Thyroid gland (tissue), 4 donors: Measurements from ENCODE around the gene SSH3.

Source experiments
- POLR2A ChIP-seq, 2 donors: fragments of 450-650 bp; IDR thresholded peaks; one replicate each; pipeline ENCODE4 v1.6.1; 2017; ENCODE audit warnings: antibody characterized with exemption in 2 of 2, mild to moderate bottlenecking in 2 of 2, moderate library complexity in 1 of 2
- TF ChIP-seq, protein P1 (sequence below), 6 experiments: fragments of 200-600 bp in 3 of 6; fragments of 450-650 bp in 3 of 6; sonication (generic) in 3 of 6; IDR thresholded peaks; one replicate each; pipeline ENCODE4 v1.5.1; 2016 to 2019; ENCODE audit warnings: antibody characterized with exemption in 6 of 6, mild to moderate bottlenecking in 2 of 6, inconsistent platforms in 1 of 6, moderate library complexity in 1 of 6

DNA sequence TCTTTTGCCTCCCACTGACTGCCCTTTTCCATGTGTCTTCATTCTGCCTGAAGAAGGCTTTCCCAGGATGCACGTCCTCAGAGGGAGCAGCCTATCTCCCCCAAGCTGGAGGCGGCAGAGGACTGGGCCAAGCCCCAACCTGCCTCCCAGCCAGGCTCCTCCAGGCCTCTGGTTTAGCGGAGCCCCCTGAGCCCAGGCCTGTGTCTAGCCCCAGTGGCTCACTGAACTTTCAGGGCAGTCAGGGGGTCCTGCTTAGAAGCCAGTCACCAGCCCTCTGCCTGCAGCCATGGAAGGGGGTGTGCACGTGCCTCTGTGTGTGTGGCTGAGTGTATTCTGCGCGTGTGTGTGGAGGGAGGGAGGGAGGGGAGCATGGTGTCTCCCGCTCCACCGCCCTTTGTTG, 47.5 kb upstream of the SSH3 start:
- TF ChIP-seq, protein P1, sequence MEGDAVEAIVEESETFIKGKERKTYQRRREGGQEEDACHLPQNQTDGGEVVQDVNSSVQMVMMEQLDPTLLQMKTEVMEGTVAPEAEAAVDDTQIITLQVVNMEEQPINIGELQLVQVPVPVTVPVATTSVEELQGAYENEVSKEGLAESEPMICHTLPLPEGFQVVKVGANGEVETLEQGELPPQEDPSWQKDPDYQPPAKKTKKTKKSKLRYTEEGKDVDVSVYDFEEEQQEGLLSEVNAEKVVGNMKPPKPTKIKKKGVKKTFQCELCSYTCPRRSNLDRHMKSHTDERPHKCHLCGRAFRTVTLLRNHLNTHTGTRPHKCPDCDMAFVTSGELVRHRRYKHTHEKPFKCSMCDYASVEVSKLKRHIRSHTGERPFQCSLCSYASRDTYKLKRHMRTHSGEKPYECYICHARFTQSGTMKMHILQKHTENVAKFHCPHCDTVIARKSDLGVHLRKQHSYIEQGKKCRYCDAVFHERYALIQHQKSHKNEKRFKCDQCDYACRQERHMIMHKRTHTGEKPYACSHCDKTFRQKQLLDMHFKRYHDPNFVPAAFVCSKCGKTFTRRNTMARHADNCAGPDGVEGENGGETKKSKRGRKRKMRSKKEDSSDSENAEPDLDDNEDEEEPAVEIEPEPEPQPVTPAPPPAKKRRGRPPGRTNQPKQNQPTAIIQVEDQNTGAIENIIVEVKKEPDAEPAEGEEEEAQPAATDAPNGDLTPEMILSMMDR (IDR thresholded peaks at IDR 0.05), result no peak
- TF ChIP-seq POLR2A (IDR thresholded peaks at IDR 0.05), result no peak
